CD1c-positive myeloid dendritic cell (primary cell): Measurements from ENCODE around the gene HMGCR.

Experiments used
- DNase-seq: peaks from one replicate; pipeline ENCODE4 v3.0.0-alpha.2; 2016; ENCODE audit errors: extremely low spot score

Gene HMGCR

GRCh38 chr5:75340714-75341478, 3.9 kb downstream of the HMGCR start:
- no peak for DNase-seq

DNA sequence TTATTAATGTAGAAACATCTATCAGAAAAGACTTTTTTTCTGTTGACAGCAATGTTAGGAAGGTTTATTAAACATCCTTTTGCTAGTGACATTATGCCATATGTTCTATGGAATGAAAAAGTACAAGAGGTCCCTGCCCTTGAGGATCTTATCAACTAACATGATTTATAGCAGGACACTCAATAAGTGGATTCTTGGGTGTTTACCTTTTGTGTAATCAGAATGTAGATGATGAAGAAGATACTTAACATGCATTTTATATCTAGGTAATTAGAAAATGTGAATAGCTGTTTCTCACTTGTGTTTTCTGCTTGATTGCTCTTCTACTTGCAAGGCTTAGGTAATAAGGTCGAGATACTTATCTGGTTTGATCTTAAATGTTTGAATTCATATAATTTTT, 4.9 kb downstream of the HMGCR start:
- no peak for DNase-seq

DNA sequence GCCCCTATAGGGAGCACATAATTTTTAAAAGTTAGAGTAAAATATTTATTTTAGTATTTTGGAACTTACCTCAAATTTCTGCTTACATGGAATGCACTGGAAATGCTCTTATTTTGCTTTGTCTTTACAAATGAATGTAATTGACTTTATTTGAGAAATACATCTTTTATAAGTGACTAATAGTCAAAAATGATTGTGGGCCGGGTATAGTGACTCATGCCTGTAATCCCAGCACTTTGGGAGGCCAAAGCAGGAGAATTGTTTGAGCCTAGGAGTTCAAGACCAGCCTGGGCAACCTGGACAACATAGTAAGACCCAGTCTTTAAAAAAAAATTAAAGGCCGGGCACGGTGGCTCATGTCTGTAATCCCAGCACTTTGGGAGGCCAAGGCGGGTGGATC, 5.8 kb downstream of the HMGCR start:
- DNase-seq: no peak

GRCh38 chr5:75348241-75348640, 11.2 kb downstream of the HMGCR start:
- no peak for DNase-seq

DNA sequence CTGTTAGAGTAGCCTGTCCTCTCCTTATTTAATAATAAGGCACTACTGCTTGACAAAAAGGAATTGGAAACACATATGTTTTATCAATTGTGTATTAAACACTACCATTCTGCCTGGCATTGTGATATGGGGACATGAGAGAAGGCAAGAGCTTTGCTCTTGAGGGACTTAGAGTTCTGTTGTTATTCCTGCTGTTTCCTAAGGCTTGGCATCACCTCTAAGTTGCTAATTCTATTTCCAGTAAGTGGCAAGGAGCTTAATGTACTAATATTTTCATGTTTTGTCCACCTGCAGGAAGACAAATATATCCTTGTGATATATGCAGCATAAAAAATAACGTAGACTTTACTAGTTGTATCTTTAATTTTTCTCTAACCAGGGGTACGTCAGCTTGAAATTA, 12.6 kb downstream of the HMGCR start:
- no peak for DNase-seq

DNA sequence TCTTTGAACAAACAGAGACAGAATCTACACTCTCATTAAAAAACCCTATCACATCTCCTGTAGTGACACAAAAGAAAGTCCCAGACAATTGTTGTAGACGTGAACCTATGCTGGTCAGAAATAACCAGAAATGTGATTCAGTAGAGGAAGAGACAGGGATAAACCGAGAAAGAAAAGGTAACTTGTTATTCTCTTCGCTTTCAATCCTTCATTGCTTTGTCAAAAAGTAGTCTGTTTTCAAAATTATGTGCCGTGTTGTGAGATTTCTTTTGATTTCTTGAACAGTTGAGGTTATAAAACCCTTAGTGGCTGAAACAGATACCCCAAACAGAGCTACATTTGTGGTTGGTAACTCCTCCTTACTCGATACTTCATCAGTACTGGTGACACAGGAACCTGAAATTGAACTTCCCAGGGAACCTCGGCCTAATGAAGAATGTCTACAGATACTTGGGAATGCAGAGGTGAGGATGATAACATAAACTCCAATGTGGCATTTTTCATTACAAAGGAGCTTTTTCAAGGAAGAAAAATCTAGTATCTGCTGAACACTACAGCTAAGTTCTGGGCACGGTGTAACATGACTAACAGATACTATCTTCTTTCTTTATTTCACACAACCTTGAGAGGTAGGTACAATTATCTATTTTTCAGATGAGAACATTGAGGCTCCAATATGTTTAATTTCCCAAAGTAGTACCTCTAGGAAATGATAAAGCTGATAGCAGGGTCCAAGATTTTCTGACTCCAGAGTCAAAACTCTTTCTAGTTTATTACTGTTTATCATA, 14.3 kb downstream of the HMGCR start:
- DNase-seq: no peak

DNA sequence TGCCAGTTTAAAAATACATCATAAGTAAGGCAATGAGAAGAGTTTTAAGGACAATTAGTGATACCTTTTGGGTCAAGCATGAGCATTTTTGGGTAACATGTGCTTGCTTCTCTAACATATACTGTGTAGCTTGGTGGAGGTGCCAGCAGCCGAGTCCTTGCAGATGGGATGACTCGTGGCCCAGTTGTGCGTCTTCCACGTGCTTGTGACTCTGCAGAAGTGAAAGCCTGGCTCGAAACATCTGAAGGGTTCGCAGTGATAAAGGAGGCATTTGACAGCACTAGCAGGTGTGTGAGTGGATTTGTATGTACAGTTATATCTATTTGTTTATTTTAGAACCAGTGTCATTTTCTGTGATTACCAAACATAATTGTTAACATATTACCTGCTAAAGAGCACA, 18.2 kb downstream of the HMGCR start:
- DNase-seq: no peak

DNA sequence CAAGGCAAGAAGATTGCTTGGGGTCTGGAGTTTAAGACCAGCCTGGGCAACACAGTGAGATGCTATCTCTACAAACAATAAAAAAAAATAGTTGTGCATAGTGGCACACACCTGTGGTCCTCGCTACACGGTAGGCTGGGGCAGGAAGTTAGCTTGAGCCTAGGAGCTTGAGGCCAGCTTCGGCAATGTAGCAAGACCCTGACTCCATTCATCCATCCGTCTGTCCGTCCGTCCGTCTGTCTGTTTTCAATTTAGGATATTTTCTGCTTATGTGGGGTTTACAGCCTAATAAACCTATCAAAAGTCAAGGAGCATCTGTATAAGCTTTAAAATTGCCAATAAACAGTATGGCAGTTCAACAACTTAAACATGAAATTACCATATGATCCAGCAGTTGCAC, 19.7 kb downstream of the HMGCR start:
- no peak for DNase-seq

- no peak for DNase-seq
Observed at GRCh38 chr5:75358117-75358516, 21.1 kb downstream of the HMGCR start.

DNA sequence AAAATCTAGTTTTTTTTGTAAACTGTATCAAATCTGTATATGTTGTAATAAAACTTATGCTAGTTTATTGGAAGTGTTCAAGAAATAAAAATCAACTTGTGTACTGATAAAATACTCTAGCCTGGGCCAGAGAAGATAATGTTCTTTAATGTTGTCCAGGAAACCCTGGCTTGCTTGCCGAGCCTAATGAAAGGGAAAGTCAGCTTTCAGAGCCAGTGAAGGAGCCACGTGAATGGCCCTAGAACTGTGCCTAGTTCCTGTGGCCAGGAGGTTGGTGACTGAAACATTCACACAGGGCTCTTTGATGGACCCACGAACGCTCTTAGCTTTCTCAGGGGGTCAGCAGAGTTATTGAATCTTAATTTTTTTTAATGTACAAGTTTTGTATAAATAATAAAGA, 24.3 kb downstream of the HMGCR start:
- no peak for DNase-seq

DNA sequence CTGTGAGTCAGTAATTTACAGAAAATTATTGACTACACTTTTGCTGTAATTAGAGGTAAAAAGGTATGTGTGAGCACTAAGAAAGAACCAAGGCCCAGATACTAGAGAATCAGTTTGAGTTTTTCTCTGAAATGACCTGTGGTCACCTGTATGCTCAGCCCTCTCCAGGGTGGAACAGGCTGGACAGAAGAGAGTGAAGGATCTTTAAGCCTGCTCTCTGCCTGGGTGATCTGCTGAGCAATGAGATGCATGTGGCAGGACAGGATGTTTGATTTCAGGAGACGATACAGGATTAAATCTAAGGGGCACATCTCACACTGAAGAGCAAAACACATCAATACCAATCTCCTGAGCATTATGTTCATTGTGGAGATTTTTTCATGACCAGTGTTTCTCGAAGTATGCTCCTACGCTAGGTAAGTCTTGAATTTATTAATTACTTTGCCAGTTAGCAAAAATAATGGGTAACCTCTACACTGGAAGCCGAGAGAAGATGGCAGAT, 25.5 kb downstream of the HMGCR start:
- no peak for DNase-seq

DNA sequence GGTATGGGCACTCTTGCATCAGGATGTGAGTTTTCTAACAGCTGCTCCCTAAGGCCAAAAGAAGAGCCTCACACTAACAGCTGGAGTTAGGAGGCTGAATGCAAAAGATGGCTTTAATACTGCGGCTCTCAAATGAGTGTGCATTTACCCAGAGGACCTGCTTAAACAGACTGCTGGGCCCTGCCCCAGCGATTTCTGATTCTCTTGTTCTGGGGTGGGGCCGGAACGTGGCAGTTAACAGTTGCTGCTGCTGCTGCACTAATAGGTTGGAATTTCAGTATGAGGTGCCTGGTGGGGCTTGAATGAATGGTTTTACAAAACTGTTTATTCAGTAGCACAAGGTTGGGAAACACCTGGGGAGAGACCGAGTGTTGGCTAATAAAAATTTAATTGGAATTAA, 26.1 kb downstream of the HMGCR start:
- DNase-seq: no peak

- no peak for DNase-seq
Observed at GRCh38 chr5:75363726-75364495, 26.9 kb downstream of the HMGCR start.

DNA sequence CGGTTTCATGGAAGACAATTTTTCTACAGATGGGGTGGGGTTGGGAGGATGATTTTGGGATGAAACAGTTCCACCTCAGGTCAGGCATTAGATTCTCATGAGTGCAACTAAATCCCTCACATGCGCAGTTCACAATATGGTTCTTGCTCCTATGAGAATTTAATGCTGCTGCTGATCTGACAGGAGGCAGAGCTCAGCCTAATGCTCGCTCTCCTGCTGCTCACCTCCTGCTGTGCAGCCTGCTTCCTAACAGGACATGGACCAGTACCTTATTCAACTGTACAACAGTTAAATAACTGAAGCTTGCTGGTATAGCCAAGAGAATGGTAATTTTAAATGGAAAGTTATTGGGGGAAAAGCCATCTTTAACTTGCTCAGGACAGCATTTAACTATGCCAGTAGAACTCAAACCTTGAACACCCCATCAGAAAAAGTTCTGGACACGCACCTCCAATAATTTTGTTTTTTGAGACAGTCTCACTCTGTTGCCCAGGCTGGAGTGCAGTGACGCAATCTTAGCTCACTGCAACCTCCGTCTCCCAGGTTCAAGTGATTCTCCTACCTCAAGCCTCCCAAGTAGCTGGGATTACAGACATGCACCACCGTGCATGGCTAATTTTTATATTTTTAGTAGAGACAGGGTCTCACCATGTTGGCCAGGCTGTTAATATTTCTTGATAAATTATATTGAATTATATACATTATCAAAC, 27.7 kb downstream of the HMGCR start:
- DNase-seq: no peak

- no peak for DNase-seq
Observed at GRCh38 chr5:75365740-75366139, 28.7 kb downstream of the HMGCR start.

- no peak for DNase-seq
Observed at GRCh38 chr5:75366787-75367186, 29.8 kb downstream of the HMGCR start.

- no peak for DNase-seq
Observed at GRCh38 chr5:75367401-75367800, 30.4 kb downstream of the HMGCR start.

DNA sequence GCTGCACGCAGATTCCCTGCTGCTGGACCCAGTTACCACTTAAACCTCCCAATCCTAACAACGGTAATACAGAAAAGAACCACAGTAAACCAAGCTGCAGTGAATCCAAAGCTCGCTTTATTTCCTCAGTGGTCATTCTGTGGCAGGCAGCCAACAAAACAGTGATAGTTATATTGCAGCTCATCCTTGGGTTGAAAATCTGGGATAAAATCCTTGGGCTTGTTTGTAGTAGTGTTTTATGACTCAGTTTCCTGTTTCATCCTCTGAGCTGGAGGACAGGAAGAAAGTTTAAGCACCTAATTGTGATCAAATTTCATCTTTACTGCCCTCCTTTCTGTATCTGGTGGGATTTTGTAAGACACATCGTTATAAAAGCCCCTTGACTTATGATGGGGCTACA, 31.4 kb downstream of the HMGCR start:
- DNase-seq: no peak

DNA sequence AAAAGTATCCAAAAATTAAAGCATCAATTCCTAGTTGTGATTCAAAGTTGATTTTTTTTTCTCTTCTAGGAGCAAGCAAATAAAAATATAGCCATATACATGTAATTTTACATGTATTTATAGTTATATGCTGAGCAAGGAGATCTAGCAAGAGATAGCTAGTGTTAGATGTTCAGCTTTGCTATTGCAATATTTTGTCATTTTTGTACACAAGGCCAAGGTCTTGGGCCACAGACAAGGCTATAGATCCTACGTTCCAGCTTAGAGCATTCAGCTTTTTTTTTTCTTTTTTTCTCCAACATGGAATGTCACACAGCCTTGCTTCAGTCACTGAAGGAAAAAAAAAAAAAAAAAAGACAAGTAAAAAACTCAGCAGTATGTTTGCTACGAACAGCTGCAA, 36.8 kb downstream of the HMGCR start:
- no peak for DNase-seq

GRCh38 chr5:75374394-75374814, 37.4 kb downstream of the HMGCR start:
- no peak for DNase-seq

GRCh38 chr5:75375414-75375813, 38.4 kb downstream of the HMGCR start:
- no peak for DNase-seq

DNA sequence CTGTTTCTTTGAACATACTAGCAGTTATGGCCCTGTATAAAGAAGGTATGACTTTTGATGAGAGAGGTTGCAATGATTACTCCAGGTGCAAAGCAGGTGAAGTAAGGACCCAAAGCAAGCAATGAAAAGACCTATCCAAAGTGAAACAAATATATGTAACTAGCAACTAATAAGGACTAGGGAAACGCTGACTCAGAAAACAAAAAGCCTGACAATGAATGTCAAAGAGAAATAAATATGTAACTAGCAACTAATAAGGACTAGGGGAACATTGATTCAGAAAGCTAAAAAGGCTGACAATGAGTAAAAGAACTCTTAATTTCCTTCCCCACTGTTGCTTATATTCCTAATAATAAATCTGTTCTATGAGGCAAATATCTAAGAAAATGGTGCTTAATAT, 43.1 kb downstream of the HMGCR start:
- no peak for DNase-seq
